Measurements from ENCODE around the gene HAGH.

The HAGH gene

GRCh38 chr16:1762196-1762878, 64.3 kb downstream of the HAGH start:
- H3K4me1 ChIP-seq (ENCODE audit: control insufficient read depth, insufficient read depth, low read length, poor library complexity, severe bottlenecking): no peaks in the 10 kb centered on the region
- H3K27ac ChIP-seq (ENCODE audit: insufficient read depth, low read length, poor library complexity, severe bottlenecking): no peak overlapping the region
- peaks cover 58% of the 10 kb centered on the region for H3K36me3 ChIP-seq (ENCODE audit: control insufficient read depth, insufficient read depth, low read length)
- no peaks in the 10 kb centered on the region for H3K9me3 ChIP-seq (ENCODE audit: control insufficient read depth, low read length)
- H3K4me3 ChIP-seq (ENCODE audit: insufficient read depth, low read depth, low read length, poor library complexity, severe bottlenecking): no peak overlapping the region
- DNase-seq: no peak
- H3K27me3 ChIP-seq (replicated peaks; ENCODE audit: control insufficient read depth, insufficient read depth, low read length, poor library complexity, severe bottlenecking): no peaks in the 10 kb centered on the region

GRCh38 chr16:1761751-1762150, 64.9 kb downstream of the HAGH start:
- no peak for DNase-seq
- H3K36me3 ChIP-seq (ENCODE audit: control insufficient read depth, insufficient read depth, low read length): peaks cover 52% of the 10 kb centered on the region
- H3K4me1 ChIP-seq (ENCODE audit: control insufficient read depth, insufficient read depth, low read length, poor library complexity, severe bottlenecking): peaks cover 6% of the 10 kb centered on the region
- H3K27me3 ChIP-seq (replicated peaks; ENCODE audit: control insufficient read depth, insufficient read depth, low read length, poor library complexity, severe bottlenecking): no peaks in the 10 kb centered on the region
- no peak overlapping the region for H3K4me3 ChIP-seq (ENCODE audit: insufficient read depth, low read depth, low read length, poor library complexity, severe bottlenecking)
- H3K9me3 ChIP-seq (ENCODE audit: control insufficient read depth, low read length): no peaks in the 10 kb centered on the region
- H3K27ac ChIP-seq (ENCODE audit: insufficient read depth, low read length, poor library complexity, severe bottlenecking): no peak overlapping the region

- Histone ChIP-seq H3K36me3 (ENCODE audit: control insufficient read depth, insufficient read depth, low read length) (peaks cover 45% of the 10 kb centered on the region), H3K4me3 (ENCODE audit: insufficient read depth, low read depth, low read length, poor library complexity, severe bottlenecking) (no peak overlapping the region), H3K27me3 (replicated peaks; ENCODE audit: control insufficient read depth, insufficient read depth, low read length, poor library complexity, severe bottlenecking) (no peaks in the 10 kb centered on the region), H3K27ac (ENCODE audit: insufficient read depth, low read length, poor library complexity, severe bottlenecking) (no peak overlapping the region), H3K4me1 (ENCODE audit: control insufficient read depth, insufficient read depth, low read length, poor library complexity, severe bottlenecking) (peaks cover 8% of the 10 kb centered on the region), H3K9me3 (ENCODE audit: control insufficient read depth, low read length) (no peaks in the 10 kb centered on the region)
- DNase-seq: no peak
These were observed 65.7 kb downstream of the HAGH start for GRCh38 chr16:1760911-1761310.

GRCh38 chr16:1759511-1759910, 67.1 kb downstream of the HAGH start:
- Histone ChIP-seq H3K36me3 (ENCODE audit: control insufficient read depth, insufficient read depth, low read length) (peaks cover 38% of the 10 kb centered on the region), H3K4me3 (ENCODE audit: insufficient read depth, low read depth, low read length, poor library complexity, severe bottlenecking) (no peak overlapping the region), H3K27me3 (replicated peaks; ENCODE audit: control insufficient read depth, insufficient read depth, low read length, poor library complexity, severe bottlenecking) (no peaks in the 10 kb centered on the region), H3K4me1 (ENCODE audit: control insufficient read depth, insufficient read depth, low read length, poor library complexity, severe bottlenecking) (peaks cover 8% of the 10 kb centered on the region), H3K9me3 (ENCODE audit: control insufficient read depth, low read length) (no peaks in the 10 kb centered on the region), H3K27ac (ENCODE audit: insufficient read depth, low read length, poor library complexity, severe bottlenecking) (no peak overlapping the region)
- DNase-seq: no peak

GRCh38 chr16:1758923-1759322, 67.7 kb downstream of the HAGH start:
- Histone ChIP-seq H3K27me3 (replicated peaks; ENCODE audit: control insufficient read depth, insufficient read depth, low read length, poor library complexity, severe bottlenecking) (no peaks in the 10 kb centered on the region), H3K4me3 (ENCODE audit: insufficient read depth, low read depth, low read length, poor library complexity, severe bottlenecking) (no peak overlapping the region), H3K36me3 (ENCODE audit: control insufficient read depth, insufficient read depth, low read length) (peaks cover 38% of the 10 kb centered on the region), H3K4me1 (ENCODE audit: control insufficient read depth, insufficient read depth, low read length, poor library complexity, severe bottlenecking) (peaks cover 8% of the 10 kb centered on the region), H3K9me3 (ENCODE audit: control insufficient read depth, low read length) (no peaks in the 10 kb centered on the region), H3K27ac (ENCODE audit: insufficient read depth, low read length, poor library complexity, severe bottlenecking) (no peak overlapping the region)
- no peak for DNase-seq

GRCh38 chr16:1757714-1758461, 68.7 kb downstream of the HAGH start:
- no peaks in the 10 kb centered on the region for H3K27me3 ChIP-seq (replicated peaks; ENCODE audit: control insufficient read depth, insufficient read depth, low read length, poor library complexity, severe bottlenecking)
- H3K36me3 ChIP-seq (ENCODE audit: control insufficient read depth, insufficient read depth, low read length): peaks cover 32% of the 10 kb centered on the region
- no peak overlapping the region for H3K4me3 ChIP-seq (ENCODE audit: insufficient read depth, low read depth, low read length, poor library complexity, severe bottlenecking)
- H3K27ac ChIP-seq (ENCODE audit: insufficient read depth, low read length, poor library complexity, severe bottlenecking): no peak overlapping the region
- H3K4me1 ChIP-seq (ENCODE audit: control insufficient read depth, insufficient read depth, low read length, poor library complexity, severe bottlenecking): peaks cover 8% of the 10 kb centered on the region
- no peaks in the 10 kb centered on the region for H3K9me3 ChIP-seq (ENCODE audit: control insufficient read depth, low read length)
- no peak for DNase-seq

Data from effector memory CD4-positive, alpha-beta T cell (primary cell).